Kidney (tissue), 14 donors: ENCODE results near the gene PGP. TPM values are rescaled to one million over a fixed set of nuclear protein-coding genes. Genes with fewer than 3 reads are reported as not detected.

Experiments
- DNase-seq, 5 donors: peaks; one replicate each; pipeline ENCODE4 v3.0.0-alpha.2; 2013 to 2020
- FAIRE-seq: peaks from 2 replicates; lab custom pipeline; 2012; peaks lifted over from hg19 to GRCh38; lab: Jason Lieb, UNC
- H3K27ac ChIP-seq, 2 donors: one replicate each; pipeline ENCODE4 v1.7.0; 2013; ENCODE audit warnings: low read depth in 2 of 2, low read length in 2 of 2, inconsistent platforms in 1 of 2
- H3K27me3 ChIP-seq: one replicate; pipeline ENCODE4 v1.7.1; 2013; ENCODE audit warnings: low read length, inconsistent platforms; ENCODE audit not compliant: control insufficient read depth, insufficient read depth
- H3K36me3 ChIP-seq, 3 donors: one replicate each; pipeline versions ENCODE4 v1.7.0 to v1.7.1; 2013; ENCODE audit warnings: low read length in 3 of 3, control low read depth in 1 of 3, inconsistent platforms in 1 of 3; ENCODE audit not compliant: insufficient read depth in 3 of 3, control insufficient read depth in 2 of 3
- H3K4me1 ChIP-seq, 3 donors: one replicate each; pipeline versions ENCODE4 v1.7.0 to v1.7.1; 2013; ENCODE audit warnings: low read length in 3 of 3, inconsistent platforms in 1 of 3, low read depth in 1 of 3; ENCODE audit not compliant: control insufficient read depth in 2 of 3, insufficient read depth in 2 of 3
- H3K4me3 ChIP-seq, 3 donors: one replicate each; pipeline versions ENCODE4 v1.7.0 to v1.8.1; 2013; ENCODE audit warnings: low read length in 3 of 3, control low read depth in 1 of 3, inconsistent platforms in 1 of 3
- H3K9ac ChIP-seq, 3 donors: one replicate each; pipeline versions ENCODE4 v1.7.0 to v1.7.1; 2013; ENCODE audit warnings: low read length in 3 of 3, control low read depth in 1 of 3, inconsistent platforms in 1 of 3
- H3K9me3 ChIP-seq, 3 donors: one replicate each; pipeline versions ENCODE4 v1.7.0 to v1.7.1; 2013; ENCODE audit warnings: low read length in 3 of 3, control low read depth in 1 of 3, inconsistent platforms in 1 of 3; ENCODE audit not compliant: control insufficient read depth in 2 of 3, insufficient read depth in 1 of 3
- intact Hi-C: fragments of 100-400 bp; cut with DNase I; formaldehyde crosslinking; loops from one replicate; pipeline ENCODE4 v1.11.1; 2022
- polyA plus RNA-seq: library from polyadenylated mRNA; stranded (reverse); fragments of 350-450 nt; fragmentation: Illumina TruSeq; extraction: RNeasy Lipid Tissue Mini Kit (QIAGEN cat#74804); gene quantifications from one replicate; pipeline ENCODE4 v1.2.3, GENCODE V29; 2014; ENCODE audit warnings: low read depth, low replicate concordance; ENCODE audit not compliant: insufficient read depth
- total RNA-seq: library from RNA; stranded (reverse); fragmentation: NEBNext Ultra II Directional; extraction: Animal tissue kit (Norgen Biotek cat#: 25700); gene quantifications from one replicate; pipeline ENCODE4 v1.2.1, GENCODE V29; 2021
- TF ChIP-seq, protein P1 (sequence below): IDR thresholded peaks from 3 replicates; pipeline ENCODE4 v1.5.1; 2012; ENCODE audit warnings: mild to moderate bottlenecking, moderate library complexity, borderline replicate concordance; ENCODE audit not compliant: insufficient read depth; ENCODE audit errors: extremely low read depth
- donor health status: control.
- donor health status: control.
- donor health status: control.
- donor health status: control.
- donor health status: control.
- donor health status: DM: yes; HTN: yes; CAD: no.
- donor health status: Normal renal cell carcinoma (clear cell type).

The PGP gene
- total and polyA plus RNA-seq, 2 donors from 2014 or later = 13.5 to 21.2 TPM

DNA sequence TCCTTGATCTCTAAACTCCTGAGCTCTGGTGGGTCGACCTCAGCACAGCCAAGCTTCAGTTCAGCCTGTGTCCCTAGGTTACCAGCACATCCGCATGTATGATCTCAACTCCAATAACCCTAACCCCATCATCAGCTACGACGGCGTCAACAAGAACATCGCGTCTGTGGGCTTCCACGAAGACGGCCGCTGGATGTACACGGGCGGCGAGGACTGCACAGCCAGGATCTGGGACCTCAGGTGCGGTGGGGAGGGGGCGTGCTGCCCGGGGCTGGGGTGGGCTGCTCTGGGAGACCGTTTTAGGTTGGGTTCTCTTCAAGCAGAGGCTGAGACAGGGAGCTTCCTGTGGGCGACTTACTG lies 8.2 kb downstream of the PGP start:
- no peak for FAIRE-seq
- intact Hi-C loops = no loop called here
- H3K9ac ChIP-seq = peak overlapping the region in 1 of 3 donors; percentile 84
- H3K27me3 ChIP-seq = no peaks in the 10 kb centered on the region
- no peaks in the 10 kb centered on the region for H3K9me3 ChIP-seq
- H3K4me3 ChIP-seq = peak overlapping the region; percentile 21 to 92 (median 86)
- DNase-seq = peak in 1 of 5 donors; percentile 69
- peak overlapping the region in 1 of 2 donors; percentile 98 for H3K27ac ChIP-seq
- peaks cover 0 to 15% (median 10%) of the 10 kb centered on the region in 3 donors for H3K4me1 ChIP-seq
- H3K36me3 ChIP-seq = peaks cover 0 to 4% (median 0%) of the 10 kb centered on the region in 3 donors
- TF ChIP-seq, protein P1, sequence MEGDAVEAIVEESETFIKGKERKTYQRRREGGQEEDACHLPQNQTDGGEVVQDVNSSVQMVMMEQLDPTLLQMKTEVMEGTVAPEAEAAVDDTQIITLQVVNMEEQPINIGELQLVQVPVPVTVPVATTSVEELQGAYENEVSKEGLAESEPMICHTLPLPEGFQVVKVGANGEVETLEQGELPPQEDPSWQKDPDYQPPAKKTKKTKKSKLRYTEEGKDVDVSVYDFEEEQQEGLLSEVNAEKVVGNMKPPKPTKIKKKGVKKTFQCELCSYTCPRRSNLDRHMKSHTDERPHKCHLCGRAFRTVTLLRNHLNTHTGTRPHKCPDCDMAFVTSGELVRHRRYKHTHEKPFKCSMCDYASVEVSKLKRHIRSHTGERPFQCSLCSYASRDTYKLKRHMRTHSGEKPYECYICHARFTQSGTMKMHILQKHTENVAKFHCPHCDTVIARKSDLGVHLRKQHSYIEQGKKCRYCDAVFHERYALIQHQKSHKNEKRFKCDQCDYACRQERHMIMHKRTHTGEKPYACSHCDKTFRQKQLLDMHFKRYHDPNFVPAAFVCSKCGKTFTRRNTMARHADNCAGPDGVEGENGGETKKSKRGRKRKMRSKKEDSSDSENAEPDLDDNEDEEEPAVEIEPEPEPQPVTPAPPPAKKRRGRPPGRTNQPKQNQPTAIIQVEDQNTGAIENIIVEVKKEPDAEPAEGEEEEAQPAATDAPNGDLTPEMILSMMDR = no peak

DNA sequence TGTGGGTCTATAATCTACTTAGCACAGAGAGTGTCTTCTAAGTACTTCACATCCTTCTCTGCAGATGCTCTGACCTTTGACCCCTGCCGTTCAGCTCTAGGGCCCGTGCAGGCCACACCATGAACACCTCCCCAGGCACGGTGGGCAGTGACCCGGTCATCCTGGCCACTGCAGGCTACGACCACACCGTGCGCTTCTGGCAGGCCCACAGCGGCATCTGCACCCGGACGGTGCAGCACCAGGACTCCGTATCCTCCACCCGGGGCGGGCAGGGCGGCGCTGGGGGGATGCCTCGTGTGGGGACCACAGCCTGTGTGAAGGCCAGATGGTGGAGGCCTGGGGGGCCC lies 8.7 kb downstream of the PGP start:
- Histone ChIP-seq H3K4me1 (peaks cover 0 to 15% (median 10%) of the 10 kb centered on the region in 3 donors), H3K9me3 (no peaks in the 10 kb centered on the region), H3K27me3 (no peaks in the 10 kb centered on the region), H3K36me3 (peaks cover 0 to 4% (median 0%) of the 10 kb centered on the region in 3 donors), H3K27ac (peak overlapping the region; percentile 79 to 98), H3K4me3 (peak overlapping the region; percentile 78 to 92 (median 86)), H3K9ac (peak overlapping the region; percentile 62 to 99 (median 84))
- intact Hi-C loops = no loop called here
- FAIRE-seq (no peak), DNase-seq (peak in 2 of 5 donors; percentile 86 to 88)
- TF ChIP-seq, protein P1 = no peak

DNA sequence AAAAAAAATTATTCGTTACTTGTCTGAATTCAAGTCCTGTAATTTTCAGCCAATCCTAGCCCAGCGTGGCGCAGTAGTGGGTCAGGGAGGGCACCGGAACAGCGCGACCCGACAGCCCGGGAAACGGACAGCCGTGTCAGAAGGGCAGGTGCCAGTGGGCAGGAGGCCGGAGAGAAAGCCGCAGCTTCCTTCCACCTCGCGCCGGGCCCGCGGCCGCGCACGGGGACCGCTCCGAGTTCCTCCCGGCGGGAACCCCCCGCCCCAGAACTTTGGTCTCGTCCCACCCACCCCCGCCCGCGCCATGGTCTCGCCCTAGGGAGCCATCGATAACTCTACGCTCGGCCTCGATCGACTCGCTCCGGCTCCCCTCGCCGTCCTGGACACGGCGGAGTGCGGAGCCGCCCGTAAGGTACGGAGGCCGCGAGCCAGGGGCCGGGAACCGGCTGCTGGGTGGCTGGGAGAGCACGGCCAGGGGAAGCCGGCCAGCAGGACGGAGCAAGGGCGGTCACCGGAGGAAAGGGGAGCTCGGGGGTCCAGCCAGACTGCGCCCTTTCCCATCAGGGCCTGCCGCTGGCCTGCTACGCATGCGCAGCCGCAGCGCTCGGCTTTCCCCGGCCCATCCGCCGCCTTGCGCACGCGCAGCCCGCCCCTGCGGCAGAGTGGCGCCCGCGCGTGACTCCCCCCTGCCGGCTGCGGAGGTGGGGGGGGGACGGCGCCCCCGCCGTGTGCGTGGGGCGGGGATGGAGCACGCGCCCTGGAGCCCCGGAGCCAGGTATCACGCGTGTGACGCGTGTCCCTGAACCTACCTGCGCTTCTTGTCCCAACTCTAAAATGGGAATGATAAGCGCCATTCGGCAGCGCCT lies 9.3 kb downstream of the PGP start, which contains the start of gene MLST8:
Gene MLST8, plus strand, starts transcription at position 351 of the 863 bp plus-strand sequence. CDS start 632 bp downstream, outside the sequence.
- TF ChIP-seq, protein P1 = no peak
- peak within 1 kb of the TSS; percentile 78 to 92 (median 86) for H3K4me3 ChIP-seq
- H3K27me3 ChIP-seq = no peaks in the 10 kb centered on the region
- H3K9me3 ChIP-seq = no peaks in the 10 kb centered on the region
- H3K4me1 ChIP-seq = peaks cover 0 to 15% (median 10%) of the 10 kb centered on the region in 3 donors
- intact Hi-C loops = no loop called here
- FAIRE-seq (no peak), DNase-seq (peak; percentile 89 to 96 (median 91))
- H3K36me3 ChIP-seq = peaks cover 0 to 4% (median 0%) of the 10 kb centered on the region in 3 donors
- peak within 1 kb of the TSS; percentile 68 to 99 (median 84) for H3K9ac ChIP-seq
- H3K27ac ChIP-seq = peak within 1 kb of the TSS; percentile 98
